ENCODE data around the gene LIPG.

DNA sequence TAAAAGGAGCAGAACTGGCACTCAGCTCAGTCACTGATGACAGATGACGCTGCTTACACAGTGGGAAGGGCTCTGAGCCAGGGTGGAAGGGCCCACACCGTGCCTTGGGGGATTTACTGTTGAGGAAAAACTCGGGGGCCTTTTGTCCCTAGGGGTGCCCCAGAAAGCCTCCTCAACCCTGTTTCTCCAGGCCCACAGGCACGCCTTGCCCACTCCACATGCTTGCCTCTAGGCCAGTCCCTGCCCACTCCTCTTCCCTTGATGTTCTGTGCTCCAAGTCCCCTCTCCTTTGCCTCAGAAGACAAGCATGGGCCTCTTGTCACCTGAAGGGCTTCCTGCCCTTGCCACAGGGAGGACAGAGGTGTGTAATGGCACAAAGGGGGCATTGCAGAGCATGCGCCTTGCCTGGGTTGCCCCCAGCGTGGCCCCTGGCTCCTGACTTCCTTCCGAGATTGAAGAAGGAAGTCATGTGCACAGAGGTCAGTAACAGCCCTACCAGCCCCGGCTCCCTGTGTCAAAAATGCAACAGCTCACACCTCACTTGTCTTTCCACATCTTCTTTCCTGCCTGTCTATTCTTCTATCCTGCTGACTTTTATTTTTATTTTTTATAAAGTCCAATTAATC is 65.1 kb downstream of the LIPG start:
- TF ChIP-seq, protein P1, sequence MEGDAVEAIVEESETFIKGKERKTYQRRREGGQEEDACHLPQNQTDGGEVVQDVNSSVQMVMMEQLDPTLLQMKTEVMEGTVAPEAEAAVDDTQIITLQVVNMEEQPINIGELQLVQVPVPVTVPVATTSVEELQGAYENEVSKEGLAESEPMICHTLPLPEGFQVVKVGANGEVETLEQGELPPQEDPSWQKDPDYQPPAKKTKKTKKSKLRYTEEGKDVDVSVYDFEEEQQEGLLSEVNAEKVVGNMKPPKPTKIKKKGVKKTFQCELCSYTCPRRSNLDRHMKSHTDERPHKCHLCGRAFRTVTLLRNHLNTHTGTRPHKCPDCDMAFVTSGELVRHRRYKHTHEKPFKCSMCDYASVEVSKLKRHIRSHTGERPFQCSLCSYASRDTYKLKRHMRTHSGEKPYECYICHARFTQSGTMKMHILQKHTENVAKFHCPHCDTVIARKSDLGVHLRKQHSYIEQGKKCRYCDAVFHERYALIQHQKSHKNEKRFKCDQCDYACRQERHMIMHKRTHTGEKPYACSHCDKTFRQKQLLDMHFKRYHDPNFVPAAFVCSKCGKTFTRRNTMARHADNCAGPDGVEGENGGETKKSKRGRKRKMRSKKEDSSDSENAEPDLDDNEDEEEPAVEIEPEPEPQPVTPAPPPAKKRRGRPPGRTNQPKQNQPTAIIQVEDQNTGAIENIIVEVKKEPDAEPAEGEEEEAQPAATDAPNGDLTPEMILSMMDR (IDR thresholded peaks at IDR 0.05): no peak
- TF ChIP-seq POLR2AphosphoS5 (IDR thresholded peaks at IDR 0.05) (no peak), POLR2A (IDR thresholded peaks at IDR 0.05) (no peak)

Measured in prostate gland (tissue), 2 donors.